ENCODE data around the gene CKAP2L.

CKAP2L gene

GRCh38 chr2:112733871-112734270 lies 30.5 kb downstream of the CKAP2L start:
- H3K27me3 ChIP-seq, result no peaks in the 10 kb centered on the region
- no peak for TF ChIP-seq CTCF (IDR thresholded peaks at IDR 0.05)
- H3K9me3 ChIP-seq, result no peaks in the 10 kb centered on the region
- peaks cover 12 to 16% of the 10 kb centered on the region in 2 experiments for H3K4me1 ChIP-seq (ENCODE audit: control insufficient read depth in 1 of 2, insufficient read depth in 1 of 2, low read depth in 1 of 2, low read length in 1 of 2)
- no peak overlapping the region for H3K27ac ChIP-seq
- no peak overlapping the region for H3K4me3 ChIP-seq (ENCODE audit: low read depth in 1 of 2, low read length in 1 of 2)
- H3K36me3 ChIP-seq, result peaks cover 14% of the 10 kb centered on the region

- no peak overlapping the region for H3K27ac ChIP-seq
- peaks cover 16 to 20% of the 10 kb centered on the region in 2 experiments for H3K4me1 ChIP-seq (ENCODE audit: control insufficient read depth in 1 of 2, insufficient read depth in 1 of 2, low read depth in 1 of 2, low read length in 1 of 2)
- H3K36me3 ChIP-seq, result peaks cover 10% of the 10 kb centered on the region
- no peak for TF ChIP-seq CTCF (IDR thresholded peaks at IDR 0.05)
- H3K4me3 ChIP-seq (ENCODE audit: low read depth in 1 of 2, low read length in 1 of 2), result no peak overlapping the region
- H3K9me3 ChIP-seq, result no peaks in the 10 kb centered on the region
- no peaks in the 10 kb centered on the region for H3K27me3 ChIP-seq
Measured at GRCh38 chr2:112733456-112733855, 31.0 kb downstream of the CKAP2L start.

- no peak for TF ChIP-seq CTCF (IDR thresholded peaks at IDR 0.05)
- H3K36me3 ChIP-seq, result no peaks in the 10 kb centered on the region
- H3K4me3 ChIP-seq (ENCODE audit: low read depth in 1 of 2, low read length in 1 of 2), result no peak overlapping the region
- no peaks in the 10 kb centered on the region for H3K27me3 ChIP-seq
- H3K4me1 ChIP-seq (ENCODE audit: control insufficient read depth in 1 of 2, insufficient read depth in 1 of 2, low read depth in 1 of 2, low read length in 1 of 2), result peaks cover 28 to 29% of the 10 kb centered on the region in 2 experiments
- no peak overlapping the region for H3K27ac ChIP-seq
- H3K9me3 ChIP-seq, result no peaks in the 10 kb centered on the region
Measured at GRCh38 chr2:112731479-112731878, 32.9 kb downstream of the CKAP2L start.

GRCh38 chr2:112730791-112731190 lies 33.6 kb downstream of the CKAP2L start:
- H3K27ac ChIP-seq, result no peak overlapping the region
- no peak for TF ChIP-seq CTCF (IDR thresholded peaks at IDR 0.05)
- H3K9me3 ChIP-seq, result no peaks in the 10 kb centered on the region
- H3K36me3 ChIP-seq, result no peaks in the 10 kb centered on the region
- no peak overlapping the region for H3K4me3 ChIP-seq (ENCODE audit: low read depth in 1 of 2, low read length in 1 of 2)
- H3K4me1 ChIP-seq (ENCODE audit: control insufficient read depth in 1 of 2, insufficient read depth in 1 of 2, low read depth in 1 of 2, low read length in 1 of 2), result peaks cover 32 to 33% of the 10 kb centered on the region in 2 experiments
- H3K27me3 ChIP-seq, result no peaks in the 10 kb centered on the region

GRCh38 chr2:112730216-112730615 lies 34.2 kb downstream of the CKAP2L start:
- TF ChIP-seq CTCF (IDR thresholded peaks at IDR 0.05), result no peak
- H3K9me3 ChIP-seq, result no peaks in the 10 kb centered on the region
- H3K4me1 ChIP-seq (ENCODE audit: control insufficient read depth in 1 of 2, insufficient read depth in 1 of 2, low read depth in 1 of 2, low read length in 1 of 2), result peaks cover 32 to 33% of the 10 kb centered on the region in 2 experiments
- H3K27ac ChIP-seq, result no peak overlapping the region
- no peak overlapping the region for H3K4me3 ChIP-seq (ENCODE audit: low read depth in 1 of 2, low read length in 1 of 2)
- no peaks in the 10 kb centered on the region for H3K36me3 ChIP-seq
- no peaks in the 10 kb centered on the region for H3K27me3 ChIP-seq

Data from neutrophil (primary cell).